ENCODE data around the gene NDUFS7. TPM values are rescaled to one million over a fixed set of nuclear protein-coding genes. Genes with fewer than 3 reads are reported as not detected.

The NDUFS7 gene
- total RNA-seq, 1 experiment from 2014 or later = 60.3 TPM

DNA sequence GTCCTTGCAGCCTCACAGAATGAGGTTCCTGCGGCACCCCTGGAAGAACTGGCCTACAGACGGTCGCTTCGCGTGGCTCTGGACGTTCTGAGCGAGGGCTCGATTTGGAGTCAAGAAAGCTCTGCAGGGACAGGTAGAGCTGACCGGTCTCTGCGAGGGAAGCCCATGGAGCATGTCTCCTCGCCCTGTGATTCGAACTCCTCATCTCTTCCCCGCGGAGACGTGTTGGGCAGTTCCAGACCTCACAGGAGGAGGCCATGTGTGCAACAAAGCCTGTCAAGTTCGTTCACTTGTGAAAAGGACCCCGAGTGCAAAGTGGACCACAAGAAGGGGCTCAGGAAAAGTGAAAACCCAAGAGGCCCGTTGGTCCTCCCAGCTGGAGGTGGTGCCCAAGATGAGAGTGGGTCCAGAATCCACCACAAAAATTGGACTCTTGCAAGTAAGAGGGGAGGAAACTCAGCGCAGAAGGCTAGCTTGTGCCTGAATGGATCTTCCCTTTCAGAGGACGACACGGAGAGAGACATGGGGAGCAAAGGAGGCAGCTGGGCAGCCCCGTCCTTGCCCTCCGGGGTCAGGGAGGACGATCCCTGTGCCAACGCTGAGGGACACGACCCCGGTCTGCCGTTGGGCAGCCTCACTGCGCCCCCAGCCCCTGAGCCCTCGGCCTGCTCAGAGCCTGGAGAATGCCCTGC, 23.4 kb upstream of the NDUFS7 start:
- CTCF ChIA-PET = no interaction called here
- Mint-ChIP-seq H3K36me3 (ENCODE audit: insufficient read depth, unreplicated experiment) (peaks cover 49% of the 10 kb centered on the region), H3K9me3 (ENCODE audit: low read depth, unreplicated experiment) (no peaks in the 10 kb centered on the region), H3K27me3 (ENCODE audit: unreplicated experiment) (no peaks in the 10 kb centered on the region), H3K4me1 (ENCODE audit: low read depth, unreplicated experiment) (no peaks in the 10 kb centered on the region), H3K27ac (ENCODE audit: unreplicated experiment) (no peak overlapping the region), H3K4me3 (ENCODE audit: low read depth, unreplicated experiment) (no peak overlapping the region)
- DNase-seq = no peak
- intact Hi-C loops (cut with micrococcal nuclease; ENCODE audit: unreplicated experiment) = no loop called here
- no TSS peak for BruUV-seq (replicated peaks)
- TF ChIP-seq, protein P1, sequence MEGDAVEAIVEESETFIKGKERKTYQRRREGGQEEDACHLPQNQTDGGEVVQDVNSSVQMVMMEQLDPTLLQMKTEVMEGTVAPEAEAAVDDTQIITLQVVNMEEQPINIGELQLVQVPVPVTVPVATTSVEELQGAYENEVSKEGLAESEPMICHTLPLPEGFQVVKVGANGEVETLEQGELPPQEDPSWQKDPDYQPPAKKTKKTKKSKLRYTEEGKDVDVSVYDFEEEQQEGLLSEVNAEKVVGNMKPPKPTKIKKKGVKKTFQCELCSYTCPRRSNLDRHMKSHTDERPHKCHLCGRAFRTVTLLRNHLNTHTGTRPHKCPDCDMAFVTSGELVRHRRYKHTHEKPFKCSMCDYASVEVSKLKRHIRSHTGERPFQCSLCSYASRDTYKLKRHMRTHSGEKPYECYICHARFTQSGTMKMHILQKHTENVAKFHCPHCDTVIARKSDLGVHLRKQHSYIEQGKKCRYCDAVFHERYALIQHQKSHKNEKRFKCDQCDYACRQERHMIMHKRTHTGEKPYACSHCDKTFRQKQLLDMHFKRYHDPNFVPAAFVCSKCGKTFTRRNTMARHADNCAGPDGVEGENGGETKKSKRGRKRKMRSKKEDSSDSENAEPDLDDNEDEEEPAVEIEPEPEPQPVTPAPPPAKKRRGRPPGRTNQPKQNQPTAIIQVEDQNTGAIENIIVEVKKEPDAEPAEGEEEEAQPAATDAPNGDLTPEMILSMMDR (IDR thresholded peaks at IDR 0.05; ENCODE audit: unreplicated experiment) = no peak

GRCh38 chr19:1360818-1361461, 22.8 kb upstream of the NDUFS7 start:
- CTCF ChIA-PET = no interaction called here
- Mint-ChIP-seq H3K27ac (ENCODE audit: unreplicated experiment) (no peak overlapping the region), H3K9me3 (ENCODE audit: low read depth, unreplicated experiment) (no peaks in the 10 kb centered on the region), H3K4me1 (ENCODE audit: low read depth, unreplicated experiment) (no peaks in the 10 kb centered on the region), H3K4me3 (ENCODE audit: low read depth, unreplicated experiment) (no peak overlapping the region), H3K27me3 (ENCODE audit: unreplicated experiment) (no peaks in the 10 kb centered on the region), H3K36me3 (ENCODE audit: insufficient read depth, unreplicated experiment) (peaks cover 47% of the 10 kb centered on the region)
- BruUV-seq (replicated peaks) = no TSS peak
- TF ChIP-seq, protein P1 (IDR thresholded peaks at IDR 0.05; ENCODE audit: unreplicated experiment) = no peak
- intact Hi-C loops (cut with micrococcal nuclease; ENCODE audit: unreplicated experiment) = no loop called here
- no peak for DNase-seq

DNA sequence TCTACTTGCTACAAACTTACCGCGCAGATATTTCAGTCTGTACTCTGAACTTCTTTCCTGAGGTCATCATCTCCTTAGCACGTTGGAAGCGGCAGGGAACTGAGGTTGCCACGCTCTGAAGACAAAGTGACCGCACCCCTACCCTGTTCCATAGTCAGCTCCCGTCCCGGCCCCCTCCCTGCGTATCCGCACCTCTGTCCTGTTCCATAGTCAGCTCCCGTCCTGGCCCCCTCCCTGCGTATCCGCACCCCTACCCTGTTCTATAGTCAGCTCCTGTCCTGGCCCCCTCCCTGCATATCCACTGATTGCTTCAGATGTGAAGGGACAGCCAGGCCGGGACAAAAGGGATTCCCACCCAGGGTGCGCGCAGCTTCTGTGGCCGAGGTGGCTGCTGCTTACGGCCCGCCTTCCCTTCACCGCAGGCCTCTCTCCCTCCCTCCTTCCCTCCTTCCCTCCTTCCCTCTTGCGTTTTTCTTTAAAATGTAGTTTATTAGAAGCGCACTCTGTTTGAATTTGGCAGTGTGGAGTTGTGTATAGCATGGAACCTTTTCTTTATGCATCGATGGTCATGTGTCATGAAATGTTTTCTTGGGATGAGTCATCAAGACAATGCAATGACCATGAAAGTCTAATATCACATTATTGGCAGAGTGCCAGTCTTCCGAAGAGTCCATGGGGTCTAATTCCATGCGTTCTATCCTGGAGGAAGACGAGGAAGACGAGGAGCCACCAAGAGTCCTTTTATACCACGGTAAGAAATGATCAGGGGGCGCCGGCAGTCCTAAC, 21.9 kb upstream of the NDUFS7 start:
- peaks cover 41% of the 10 kb centered on the region for H3K36me3 Mint-ChIP-seq (ENCODE audit: insufficient read depth, unreplicated experiment)
- H3K4me3 Mint-ChIP-seq (ENCODE audit: low read depth, unreplicated experiment) = no peak overlapping the region
- CTCF ChIA-PET = no interaction called here
- no TSS peak for BruUV-seq (replicated peaks)
- intact Hi-C loops (cut with micrococcal nuclease; ENCODE audit: unreplicated experiment) = no loop called here
- H3K27ac Mint-ChIP-seq (ENCODE audit: unreplicated experiment) = no peak overlapping the region
- no peaks in the 10 kb centered on the region for H3K9me3 Mint-ChIP-seq (ENCODE audit: low read depth, unreplicated experiment)
- no peak for DNase-seq
- TF ChIP-seq, protein P1 (IDR thresholded peaks at IDR 0.05; ENCODE audit: unreplicated experiment) = no peak
- no peaks in the 10 kb centered on the region for H3K27me3 Mint-ChIP-seq (ENCODE audit: unreplicated experiment)
- no peaks in the 10 kb centered on the region for H3K4me1 Mint-ChIP-seq (ENCODE audit: low read depth, unreplicated experiment)

- no peak overlapping the region for H3K27ac Mint-ChIP-seq (ENCODE audit: unreplicated experiment)
Measured at GRCh38 chr19:1362387-1363257, 21.1 kb upstream of the NDUFS7 start.

More at GRCh38 chr19:1362387-1363257, 21.1 kb upstream of the NDUFS7 start:
- Mint-ChIP-seq H3K27me3 (ENCODE audit: unreplicated experiment) (no peaks in the 10 kb centered on the region), H3K36me3 (ENCODE audit: insufficient read depth, unreplicated experiment) (peaks cover 41% of the 10 kb centered on the region), H3K4me1 (ENCODE audit: low read depth, unreplicated experiment) (no peaks in the 10 kb centered on the region), H3K4me3 (ENCODE audit: low read depth, unreplicated experiment) (no peak overlapping the region), H3K9me3 (ENCODE audit: low read depth, unreplicated experiment) (no peaks in the 10 kb centered on the region)
- CTCF ChIA-PET = no interaction called here
- no TSS peak for BruUV-seq (replicated peaks)
- DNase-seq = no peak
- TF ChIP-seq, protein P1 (IDR thresholded peaks at IDR 0.05; ENCODE audit: unreplicated experiment) = no peak
- intact Hi-C loops (cut with micrococcal nuclease; ENCODE audit: unreplicated experiment) = no loop called here

All from Calu3 (cell line).